Measurements from ENCODE around the gene EGFR.

DNA sequence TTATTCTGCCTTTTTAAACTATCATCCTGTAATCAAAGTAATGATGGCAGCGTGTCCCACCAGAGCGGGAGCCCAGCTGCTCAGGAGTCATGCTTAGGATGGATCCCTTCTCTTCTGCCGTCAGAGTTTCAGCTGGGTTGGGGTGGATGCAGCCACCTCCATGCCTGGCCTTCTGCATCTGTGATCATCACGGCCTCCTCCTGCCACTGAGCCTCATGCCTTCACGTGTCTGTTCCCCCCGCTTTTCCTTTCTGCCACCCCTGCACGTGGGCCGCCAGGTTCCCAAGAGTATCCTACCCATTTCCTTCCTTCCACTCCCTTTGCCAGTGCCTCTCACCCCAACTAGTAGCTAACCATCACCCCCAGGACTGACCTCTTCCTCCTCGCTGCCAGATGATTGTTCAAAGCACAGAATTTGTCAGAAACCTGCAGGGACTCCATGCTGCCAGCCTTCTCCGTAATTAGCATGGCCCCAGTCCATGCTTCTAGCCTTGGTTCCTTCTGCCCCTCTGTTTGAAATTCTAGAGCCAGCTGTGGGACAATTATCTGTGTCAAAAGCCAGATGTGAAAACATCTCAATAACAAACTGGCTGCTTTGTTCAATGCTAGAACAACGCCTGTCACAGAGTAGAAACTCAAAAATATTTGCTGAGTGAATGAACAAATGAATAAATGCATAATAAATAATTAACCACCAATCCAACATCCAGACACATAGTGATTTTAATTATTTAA is 151.7 kb downstream of the EGFR start:
- TF ChIP-seq, protein P1, sequence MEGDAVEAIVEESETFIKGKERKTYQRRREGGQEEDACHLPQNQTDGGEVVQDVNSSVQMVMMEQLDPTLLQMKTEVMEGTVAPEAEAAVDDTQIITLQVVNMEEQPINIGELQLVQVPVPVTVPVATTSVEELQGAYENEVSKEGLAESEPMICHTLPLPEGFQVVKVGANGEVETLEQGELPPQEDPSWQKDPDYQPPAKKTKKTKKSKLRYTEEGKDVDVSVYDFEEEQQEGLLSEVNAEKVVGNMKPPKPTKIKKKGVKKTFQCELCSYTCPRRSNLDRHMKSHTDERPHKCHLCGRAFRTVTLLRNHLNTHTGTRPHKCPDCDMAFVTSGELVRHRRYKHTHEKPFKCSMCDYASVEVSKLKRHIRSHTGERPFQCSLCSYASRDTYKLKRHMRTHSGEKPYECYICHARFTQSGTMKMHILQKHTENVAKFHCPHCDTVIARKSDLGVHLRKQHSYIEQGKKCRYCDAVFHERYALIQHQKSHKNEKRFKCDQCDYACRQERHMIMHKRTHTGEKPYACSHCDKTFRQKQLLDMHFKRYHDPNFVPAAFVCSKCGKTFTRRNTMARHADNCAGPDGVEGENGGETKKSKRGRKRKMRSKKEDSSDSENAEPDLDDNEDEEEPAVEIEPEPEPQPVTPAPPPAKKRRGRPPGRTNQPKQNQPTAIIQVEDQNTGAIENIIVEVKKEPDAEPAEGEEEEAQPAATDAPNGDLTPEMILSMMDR (IDR thresholded peaks at IDR 0.05) = no peak
- TF ChIP-seq POLR2A (IDR thresholded peaks at IDR 0.05) = no peak
